HEK293T (cell line): ENCODE measurements around the gene SLC7A7.

Experiments used
- ARNT ChIP-seq: fragments of 450-650 bp; IDR thresholded peaks from 2 replicates; pipeline ENCODE4 v1.6.1; 2017; ENCODE audit warnings: mild to moderate bottlenecking
- BHLHE40 ChIP-seq: fragments of 450-650 bp; IDR thresholded peaks from 2 replicates; pipeline ENCODE4 v1.6.1; 2016; ENCODE audit warnings: mild to moderate bottlenecking, moderate library complexity, borderline replicate concordance
- CTBP1 ChIP-seq: fragments of 450-650 bp; IDR thresholded peaks from 2 replicates; pipeline ENCODE4 v1.6.1; 2016; ENCODE audit warnings: borderline replicate concordance
- ELF4 ChIP-seq: fragments of 450-650 bp; IDR thresholded peaks from 2 replicates; pipeline ENCODE4 v1.6.1; 2017; ENCODE audit warnings: antibody characterized with exemption
- FOXA1 ChIP-seq: fragments of 450-650 bp; IDR thresholded peaks from 2 replicates; pipeline ENCODE4 v1.6.1; 2016; ENCODE audit warnings: mild to moderate bottlenecking
- FOXK2 ChIP-seq: fragments of 450-650 bp; IDR thresholded peaks from 2 replicates; pipeline ENCODE4 v1.6.1; 2016; ENCODE audit warnings: mild to moderate bottlenecking
- FOXM1 ChIP-seq: fragments of 450-650 bp; IDR thresholded peaks from 2 replicates; pipeline ENCODE4 v1.6.1; 2017; ENCODE audit warnings: mild to moderate bottlenecking, borderline replicate concordance
- HDGF ChIP-seq: fragments of 450-650 bp; IDR thresholded peaks from 2 replicates; pipeline ENCODE4 v1.6.1; 2017; ENCODE audit warnings: antibody characterized with exemption, borderline replicate concordance
- NFRKB ChIP-seq: fragments of 450-650 bp; IDR thresholded peaks from 2 replicates; pipeline ENCODE4 v1.6.1; 2016; ENCODE audit warnings: mild to moderate bottlenecking, moderate library complexity
- SP1 ChIP-seq: fragments of 450-650 bp; IDR thresholded peaks from 2 replicates; pipeline ENCODE4 v1.6.1; 2017
- SUZ12 ChIP-seq: fragments of 450-650 bp; IDR thresholded peaks from 2 replicates; pipeline ENCODE4 v1.6.1; 2016; ENCODE audit warnings: mild to moderate bottlenecking
- TARDBP ChIP-seq: fragments of 450-650 bp; IDR thresholded peaks from 2 replicates; pipeline ENCODE4 v1.6.1; 2016
- TF ChIP-seq, protein P1 (sequence below): fragments of 450-650 bp; IDR thresholded peaks from 2 replicates; pipeline ENCODE4 v1.6.1; 2016

GRCh38 chr14:22861651-22862050 is 46.4 kb upstream of the SLC7A7 start:
- no peak for TF ChIP-seq TARDBP
- TF ChIP-seq HDGF: no peak
- TF ChIP-seq FOXM1: no peak
- TF ChIP-seq, protein P1, sequence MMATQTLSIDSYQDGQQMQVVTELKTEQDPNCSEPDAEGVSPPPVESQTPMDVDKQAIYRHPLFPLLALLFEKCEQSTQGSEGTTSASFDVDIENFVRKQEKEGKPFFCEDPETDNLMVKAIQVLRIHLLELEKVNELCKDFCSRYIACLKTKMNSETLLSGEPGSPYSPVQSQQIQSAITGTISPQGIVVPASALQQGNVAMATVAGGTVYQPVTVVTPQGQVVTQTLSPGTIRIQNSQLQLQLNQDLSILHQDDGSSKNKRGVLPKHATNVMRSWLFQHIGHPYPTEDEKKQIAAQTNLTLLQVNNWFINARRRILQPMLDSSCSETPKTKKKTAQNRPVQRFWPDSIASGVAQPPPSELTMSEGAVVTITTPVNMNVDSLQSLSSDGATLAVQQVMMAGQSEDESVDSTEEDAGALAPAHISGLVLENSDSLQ: no peak
- no peak for TF ChIP-seq SP1
- no peak for TF ChIP-seq NFRKB
- TF ChIP-seq CTBP1: no peak
- no peak for TF ChIP-seq ARNT
- no peak for TF ChIP-seq FOXA1
- no peak for TF ChIP-seq BHLHE40
- no peak for TF ChIP-seq ELF4
- TF ChIP-seq FOXK2: no peak
- TF ChIP-seq SUZ12: no peak
